ENCODE data around the gene GPC6. TPM values are rescaled to one million over a fixed set of nuclear protein-coding genes. Genes with fewer than 3 reads are reported as not detected.

The GPC6 gene
- total RNA-seq, 4 donors from 2014 or later, result 13.7 to 21.7 (median 16.5) TPM

DNA sequence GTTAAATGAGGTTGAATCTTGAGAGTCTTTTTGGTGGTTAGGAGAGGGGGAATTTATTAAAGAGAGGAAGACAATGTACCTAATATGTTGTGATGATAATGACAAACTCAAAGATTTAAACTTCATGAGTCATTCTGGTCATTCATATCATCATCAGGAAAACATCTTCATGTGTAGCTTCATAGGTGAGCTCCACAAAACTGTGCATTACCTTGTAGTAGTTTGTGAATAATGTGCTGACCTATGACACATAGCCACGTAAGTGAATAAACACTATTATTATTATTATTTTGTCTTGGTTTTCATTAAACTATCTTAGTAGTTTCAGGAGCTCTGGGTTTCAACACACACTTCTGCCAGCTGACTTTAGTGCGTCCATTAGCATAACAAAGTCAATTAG is 997 bp upstream of the GPC6 start:
- no peak for TF ChIP-seq POLR2A (IDR thresholded peaks at IDR 0.05)
- no peak for TF ChIP-seq POLR2AphosphoS5 (IDR thresholded peaks at IDR 0.05)
- TF ChIP-seq, protein P1, sequence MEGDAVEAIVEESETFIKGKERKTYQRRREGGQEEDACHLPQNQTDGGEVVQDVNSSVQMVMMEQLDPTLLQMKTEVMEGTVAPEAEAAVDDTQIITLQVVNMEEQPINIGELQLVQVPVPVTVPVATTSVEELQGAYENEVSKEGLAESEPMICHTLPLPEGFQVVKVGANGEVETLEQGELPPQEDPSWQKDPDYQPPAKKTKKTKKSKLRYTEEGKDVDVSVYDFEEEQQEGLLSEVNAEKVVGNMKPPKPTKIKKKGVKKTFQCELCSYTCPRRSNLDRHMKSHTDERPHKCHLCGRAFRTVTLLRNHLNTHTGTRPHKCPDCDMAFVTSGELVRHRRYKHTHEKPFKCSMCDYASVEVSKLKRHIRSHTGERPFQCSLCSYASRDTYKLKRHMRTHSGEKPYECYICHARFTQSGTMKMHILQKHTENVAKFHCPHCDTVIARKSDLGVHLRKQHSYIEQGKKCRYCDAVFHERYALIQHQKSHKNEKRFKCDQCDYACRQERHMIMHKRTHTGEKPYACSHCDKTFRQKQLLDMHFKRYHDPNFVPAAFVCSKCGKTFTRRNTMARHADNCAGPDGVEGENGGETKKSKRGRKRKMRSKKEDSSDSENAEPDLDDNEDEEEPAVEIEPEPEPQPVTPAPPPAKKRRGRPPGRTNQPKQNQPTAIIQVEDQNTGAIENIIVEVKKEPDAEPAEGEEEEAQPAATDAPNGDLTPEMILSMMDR (IDR thresholded peaks at IDR 0.05), result no peak
- TF ChIP-seq EP300 (IDR thresholded peaks at IDR 0.05), result no peak
- peaks cover 0 to 21% (median 0%) of the 10 kb centered on the region in 3 donors for H3K4me1 ChIP-seq
- no peaks in the 10 kb centered on the region for H3K9me3 ChIP-seq
- H3K27me3 ChIP-seq, result peaks cover 44% of the 10 kb centered on the region
- 84 to 85% methylated on average over 2 of the region's 2 CpGs for WGBS, 2 donors (ENCODE audit: low coverage in 1 of 2)
- H3K4me3 ChIP-seq, result peak overlapping the region in 1 of 2 donors; percentile 59
- ATAC-seq, result no peak
- no peaks in the 10 kb centered on the region for H3K36me3 ChIP-seq
- H3K27ac ChIP-seq, result no peak overlapping the region

DNA sequence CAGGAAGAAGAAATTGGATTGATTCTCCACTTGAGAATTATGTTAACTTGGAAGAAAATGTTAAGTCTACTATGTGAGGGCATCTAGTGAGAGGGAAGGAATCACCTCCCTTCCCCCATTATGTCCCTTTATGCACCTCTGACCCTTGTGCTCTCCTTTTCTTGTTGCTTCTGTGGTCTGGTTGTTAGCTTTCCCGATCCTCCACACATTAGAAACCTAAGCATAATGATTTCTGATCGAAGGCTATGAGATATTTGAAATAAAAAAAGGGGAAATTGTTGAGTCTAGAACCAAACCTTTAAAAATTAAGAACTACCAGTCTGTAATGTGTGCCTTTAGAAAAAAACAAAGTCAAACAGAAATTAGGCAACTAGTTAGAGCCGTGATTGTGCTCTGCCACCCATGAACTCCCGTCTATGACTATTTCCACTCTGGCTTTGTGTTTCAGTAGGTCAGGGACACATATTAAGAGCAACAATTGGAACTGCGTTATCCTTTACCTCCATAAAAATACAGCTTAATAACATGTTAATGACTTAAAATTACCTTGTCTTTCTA is 463 bp upstream of the GPC6 start:
- Histone ChIP-seq H3K4me1 (peaks cover 0 to 21% (median 0%) of the 10 kb centered on the region in 3 donors), H3K4me3 (peak overlapping the region in 1 of 2 donors; percentile 59), H3K27me3 (peaks cover 44% of the 10 kb centered on the region), H3K9me3 (no peaks in the 10 kb centered on the region), H3K27ac (peak overlapping the region in 2 of 4 donors; percentile 79 to 85), H3K36me3 (no peaks in the 10 kb centered on the region)
- WGBS, 2 donors (ENCODE audit: low coverage in 1 of 2), result 12 to 16% methylated on average over 5 of the region's 5 CpGs
- no peak for ATAC-seq
- no peak for TF ChIP-seq POLR2AphosphoS5 (IDR thresholded peaks at IDR 0.05)
- TF ChIP-seq, protein P1 (IDR thresholded peaks at IDR 0.05), result no peak
- no peak for TF ChIP-seq EP300 (IDR thresholded peaks at IDR 0.05)
- no peak for TF ChIP-seq POLR2A (IDR thresholded peaks at IDR 0.05)

DNA sequence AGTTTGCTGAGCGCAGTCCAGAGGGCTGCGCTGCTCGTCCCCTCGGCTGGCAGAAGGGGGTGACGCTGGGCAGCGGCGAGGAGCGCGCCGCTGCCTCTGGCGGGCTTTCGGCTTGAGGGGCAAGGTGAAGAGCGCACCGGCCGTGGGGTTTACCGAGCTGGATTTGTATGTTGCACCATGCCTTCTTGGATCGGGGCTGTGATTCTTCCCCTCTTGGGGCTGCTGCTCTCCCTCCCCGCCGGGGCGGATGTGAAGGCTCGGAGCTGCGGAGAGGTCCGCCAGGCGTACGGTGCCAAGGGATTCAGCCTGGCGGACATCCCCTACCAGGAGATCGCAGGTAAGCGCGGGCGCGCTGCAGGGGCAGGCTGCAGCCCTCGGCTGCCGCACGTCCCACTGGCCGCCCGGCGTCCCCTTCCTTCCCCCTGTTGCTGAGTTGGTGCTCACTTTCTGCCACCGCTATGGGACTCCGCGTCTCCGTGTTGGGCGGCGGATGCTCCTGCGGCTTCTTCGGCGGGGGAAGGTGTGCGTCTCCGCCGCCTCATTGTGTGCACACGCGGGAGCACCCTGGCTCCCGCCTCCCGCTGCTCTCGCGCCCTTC is 772 bp downstream of the GPC6 start:
- H3K4me1 ChIP-seq, result peaks cover 0 to 21% (median 0%) of the 10 kb centered on the region in 3 donors
- WGBS, 2 donors (ENCODE audit: low coverage in 1 of 2), result no CpG with 5 or more reads among the region's 55 CpGs
- TF ChIP-seq, protein P1 (IDR thresholded peaks at IDR 0.05), result no peak
- TF ChIP-seq POLR2AphosphoS5 (IDR thresholded peaks at IDR 0.05) (no peak), POLR2A (IDR thresholded peaks at IDR 0.05) (no peak), EP300 (IDR thresholded peaks at IDR 0.05) (no peak)
- H3K27ac ChIP-seq, result peak overlapping the region in 3 of 4 donors; percentile 79 to 85 (median 80)
- no peaks in the 10 kb centered on the region for H3K36me3 ChIP-seq
- H3K9me3 ChIP-seq, result no peaks in the 10 kb centered on the region
- peaks cover 44% of the 10 kb centered on the region for H3K27me3 ChIP-seq
- no peak for ATAC-seq
- peak overlapping the region; percentile 34 to 59 for H3K4me3 ChIP-seq

DNA sequence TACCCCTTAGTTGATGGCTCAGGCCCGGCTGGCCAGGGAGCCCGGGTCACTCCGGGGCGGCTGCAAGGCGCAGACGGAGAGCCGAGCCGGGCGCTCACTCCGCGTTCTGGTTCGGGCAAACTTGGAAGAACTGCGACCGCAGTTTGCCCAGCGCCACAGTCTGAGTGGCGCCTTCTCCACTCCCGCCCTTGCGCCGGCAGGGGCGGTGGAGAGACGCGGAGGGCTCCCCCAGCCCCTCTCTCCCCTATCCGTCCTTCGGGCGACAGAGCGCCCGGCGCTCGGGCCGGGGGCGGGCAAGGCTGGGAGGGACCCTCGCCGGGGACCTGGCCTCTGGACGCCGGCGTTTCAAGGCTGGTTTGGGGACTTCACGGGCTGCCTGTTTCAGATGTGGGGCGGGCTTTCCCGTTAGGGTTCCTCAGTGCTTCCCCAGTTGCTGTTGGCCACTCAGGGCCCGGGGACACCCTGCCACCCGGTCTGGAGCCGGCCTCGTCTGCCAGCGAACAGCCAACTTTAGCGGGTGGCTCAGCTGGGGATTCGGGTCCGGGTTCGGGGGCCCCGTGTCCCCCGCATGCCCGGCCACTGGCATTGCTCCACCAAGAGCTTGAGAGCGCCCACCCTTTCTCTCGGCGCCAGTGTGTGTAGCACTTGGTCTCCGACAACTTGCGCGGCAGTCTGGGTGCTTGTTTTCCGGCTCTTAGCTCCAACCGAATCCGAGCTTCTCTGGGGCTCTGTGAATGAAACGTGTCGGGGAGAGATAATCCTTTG is 1.5 kb downstream of the GPC6 start:
- TF ChIP-seq, protein P1 (IDR thresholded peaks at IDR 0.05), result peak in 2 of 4 experiments; percentile 25 to 30
- TF ChIP-seq POLR2AphosphoS5 (IDR thresholded peaks at IDR 0.05) (no peak), POLR2A (IDR thresholded peaks at IDR 0.05) (no peak), EP300 (IDR thresholded peaks at IDR 0.05) (no peak)
- WGBS, 2 donors (ENCODE audit: low coverage in 1 of 2), result 0% methylated on average over 5 of the region's 62 CpGs; no CpG with 5 or more reads in 1 of the 2 donors
- Histone ChIP-seq H3K4me3 (peak overlapping the region; percentile 34 to 59), H3K36me3 (no peaks in the 10 kb centered on the region), H3K4me1 (peaks cover 0 to 21% (median 0%) of the 10 kb centered on the region in 3 donors), H3K9me3 (no peaks in the 10 kb centered on the region), H3K27me3 (peaks cover 44% of the 10 kb centered on the region), H3K27ac (peak overlapping the region in 3 of 4 donors; percentile 79 to 85 (median 80))
- peak; percentile 66 for ATAC-seq
